GM18507 (cell line): ENCODE data around the gene TRIM62.
"Not testable (repeated sequence)": the region's sequence is repeated elsewhere in the genome, so short reads cannot be mapped to it uniquely, and the experiment has no call there.

Experiments used
- DNase-seq: peaks from one replicate; pipeline ENCODE4 v3.0.0; 2011; ENCODE audit warnings: low read depth; ENCODE audit not compliant: insufficient read length; ENCODE audit errors: extremely low spot score
- FAIRE-seq: peaks from 2 replicates; lab custom pipeline; 2011; peaks lifted over from hg19 to GRCh38; lab: Jason Lieb, UNC

TRIM62 gene

DNA sequence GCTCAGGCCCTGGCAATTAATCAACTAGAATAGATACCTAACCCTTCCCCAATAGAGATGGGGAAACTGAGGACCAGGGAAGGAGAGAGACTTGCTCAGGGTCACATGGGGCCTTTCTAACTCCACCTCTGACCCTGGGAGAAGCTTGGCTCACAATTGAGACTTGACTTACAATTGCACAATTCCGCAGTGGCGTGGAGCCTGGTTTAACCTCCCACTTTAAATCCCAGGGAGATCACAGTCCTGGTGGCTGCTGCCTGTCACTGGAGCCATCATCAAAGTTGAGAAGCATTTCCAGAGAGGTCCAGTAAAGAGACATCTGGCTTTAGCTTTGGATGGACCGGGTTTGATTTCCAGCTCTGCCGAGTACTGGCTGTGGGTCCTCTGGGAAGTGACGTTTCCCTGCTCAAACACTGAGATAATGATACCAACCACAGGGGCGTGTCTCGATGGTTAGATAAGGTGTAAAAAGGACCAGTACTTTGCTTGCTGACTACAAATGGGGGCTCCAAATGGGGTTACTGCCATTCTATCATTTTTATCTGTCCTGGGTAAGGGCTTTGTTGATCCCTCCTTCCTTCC is 39.3 kb downstream of the TRIM62 start:
- no peak for FAIRE-seq

DNA sequence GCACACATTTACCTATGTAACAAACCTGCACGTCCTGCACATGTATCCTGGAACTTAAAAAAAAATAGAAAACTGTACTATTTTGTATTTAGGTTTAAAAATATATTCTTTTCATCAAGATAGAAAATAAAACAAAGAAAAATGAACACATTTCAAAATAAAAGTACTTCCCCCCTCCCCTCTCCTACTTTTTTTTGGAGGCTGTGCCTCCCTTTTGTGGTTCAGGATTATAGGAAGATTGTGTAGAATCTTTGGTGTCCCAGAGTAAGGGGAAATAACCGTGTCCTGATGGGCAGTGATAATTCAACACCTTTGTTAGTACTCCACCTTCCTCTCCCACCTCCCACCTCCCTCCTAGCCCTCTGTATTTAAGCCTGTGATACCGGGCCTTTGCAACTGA is 40.1 kb downstream of the TRIM62 start:
- FAIRE-seq (no peak), DNase-seq (no peak)

More for the DNA sequence above, 39.3 kb downstream of the TRIM62 start:
- no peak for DNase-seq

DNA sequence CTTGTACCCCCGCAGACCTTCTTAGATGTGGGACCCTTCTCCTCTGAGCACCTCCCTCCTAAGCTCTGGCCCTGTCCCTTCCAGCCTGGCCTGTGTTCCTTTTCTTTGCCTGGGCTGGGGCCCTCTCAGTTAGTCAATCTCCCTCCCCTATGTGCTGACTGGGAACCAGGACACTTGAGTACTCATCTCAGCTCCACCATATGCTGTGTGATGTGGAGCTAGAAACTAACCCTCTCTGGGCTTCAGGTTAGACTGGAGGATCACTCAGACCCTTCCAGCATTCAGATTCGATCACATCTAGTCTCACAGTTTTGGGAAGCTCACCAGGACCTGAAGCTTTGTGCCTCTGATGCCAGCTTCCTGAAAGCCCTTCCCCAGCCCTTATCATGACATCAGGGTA is 40.6 kb downstream of the TRIM62 start:
- DNase-seq: no peak
- FAIRE-seq: no peak

DNA sequence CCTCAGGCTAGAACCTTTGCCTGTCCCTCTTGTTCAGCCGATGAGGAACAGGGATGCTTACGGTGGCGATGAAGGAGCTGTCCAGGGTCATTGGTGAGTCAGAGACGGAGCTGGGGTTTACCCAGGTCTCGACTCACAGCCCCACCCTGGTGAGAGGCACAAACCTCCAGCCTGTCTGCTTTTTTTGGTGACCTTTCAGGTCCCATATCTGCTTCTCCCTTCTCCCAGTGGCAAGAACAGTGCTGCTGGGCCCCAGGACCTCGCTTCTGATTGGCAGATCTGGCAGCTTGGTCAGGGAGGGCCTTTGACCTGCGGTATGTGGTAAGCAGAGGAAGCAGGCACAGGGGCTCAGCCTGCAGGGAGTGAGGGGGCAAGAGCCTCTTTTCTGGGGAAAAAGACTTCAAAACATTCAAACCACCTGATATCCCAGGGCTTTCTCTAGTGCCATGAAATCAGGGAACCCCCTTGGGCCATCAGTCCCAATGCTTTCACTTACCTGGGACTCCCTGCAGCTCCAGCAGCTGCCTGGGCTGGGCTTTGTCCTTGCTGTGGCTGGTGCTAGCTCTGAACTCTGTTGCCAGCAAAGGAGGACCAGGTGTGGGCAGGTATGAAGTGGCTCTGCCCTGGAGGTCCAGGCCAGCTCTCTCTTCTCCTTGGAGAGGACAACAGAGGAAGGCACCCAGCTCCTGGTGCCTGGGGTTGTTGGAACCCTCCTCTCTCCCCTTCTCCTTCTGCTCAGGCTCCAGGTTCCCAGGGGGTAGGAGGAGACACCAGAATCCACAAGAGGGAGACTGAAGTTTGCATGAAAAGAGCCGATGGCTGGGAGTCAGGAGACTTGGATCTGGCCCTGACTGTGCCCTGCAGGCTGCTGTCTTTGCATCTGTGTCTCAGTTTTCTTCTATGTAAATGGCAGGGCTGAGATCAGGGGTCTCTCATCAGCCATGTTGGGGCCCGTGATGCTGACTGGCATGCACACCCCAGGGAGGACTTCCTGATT is 41.4 kb downstream of the TRIM62 start:
- FAIRE-seq (no peak), DNase-seq (no peak)

DNA sequence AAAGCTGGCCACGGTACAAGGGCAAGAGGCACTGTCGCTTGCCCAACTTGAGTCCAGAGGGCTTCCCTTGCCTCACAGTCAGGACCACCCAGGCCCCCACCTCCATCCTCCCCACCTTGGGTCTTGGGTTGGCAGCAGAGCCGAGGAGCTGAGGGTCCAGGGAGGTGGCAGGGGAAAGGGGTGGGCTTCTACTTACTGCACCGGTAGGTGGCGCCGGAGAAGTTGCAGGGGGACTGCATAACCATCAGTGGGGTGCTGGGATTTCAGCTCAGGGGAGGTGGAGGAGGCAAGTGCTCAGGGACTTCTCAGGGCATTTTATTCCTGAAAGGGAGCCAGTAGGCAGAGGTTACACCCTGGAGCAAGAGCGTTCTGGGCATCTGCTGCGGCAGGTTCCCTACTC is 44.0 kb downstream of the TRIM62 start:
- DNase-seq (no peak), FAIRE-seq (no peak)

DNA sequence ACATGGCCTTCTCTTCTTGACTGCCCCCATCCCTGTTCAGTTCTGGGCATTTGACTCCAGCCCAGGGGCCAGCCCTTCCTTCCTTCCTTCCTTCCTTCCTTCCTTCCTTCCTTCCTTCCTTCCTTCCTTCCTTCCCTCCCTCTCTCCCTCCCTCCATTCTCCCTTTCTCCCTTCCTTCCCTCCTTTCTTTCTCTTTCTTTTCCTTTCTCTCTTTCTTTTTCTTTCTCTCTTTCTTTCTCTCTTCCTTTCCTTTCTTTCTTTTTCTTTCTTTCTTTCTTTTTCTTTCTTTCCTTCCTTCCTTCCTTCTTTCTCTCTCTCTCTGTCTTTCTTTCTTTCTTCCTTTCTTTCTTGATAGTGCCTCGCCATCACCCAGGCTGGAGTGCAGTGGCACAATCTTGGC is 45.8 kb downstream of the TRIM62 start:
- FAIRE-seq: not testable (repeated sequence)

DNA sequence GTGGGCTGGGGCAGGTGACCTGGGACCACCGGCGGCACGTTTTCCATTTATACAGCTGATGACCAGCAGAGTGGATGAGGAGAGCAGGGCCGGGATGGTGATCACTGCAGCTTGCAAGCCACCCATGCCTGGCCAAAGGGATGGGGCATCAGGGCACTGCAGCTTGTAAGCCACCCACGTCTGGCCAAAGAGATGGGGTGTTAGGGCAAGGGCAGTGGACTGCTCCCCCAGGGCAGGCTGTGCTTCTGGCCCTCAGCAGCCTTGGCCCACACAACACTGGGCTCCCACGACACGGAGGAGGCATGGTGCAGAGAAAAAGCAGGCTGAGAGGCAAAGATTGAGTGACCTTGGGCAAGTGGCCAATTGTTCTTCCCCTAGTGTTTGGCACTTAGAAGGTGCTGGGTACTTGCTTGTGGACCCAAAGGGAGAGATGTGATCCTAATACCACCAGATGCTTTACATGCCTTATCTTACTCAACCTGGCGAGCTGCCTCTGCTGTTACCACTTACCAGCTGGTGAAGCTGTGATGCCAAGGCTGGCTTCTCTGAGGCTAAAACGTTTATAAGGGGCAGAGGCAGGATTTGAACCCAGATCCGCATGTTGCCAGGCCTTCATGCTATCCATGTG is 48.3 kb downstream of the TRIM62 start:
- DNase-seq: no peak
- no peak for FAIRE-seq

More for the DNA sequence above, 45.8 kb downstream of the TRIM62 start:
- not testable (repeated sequence) for DNase-seq

DNA sequence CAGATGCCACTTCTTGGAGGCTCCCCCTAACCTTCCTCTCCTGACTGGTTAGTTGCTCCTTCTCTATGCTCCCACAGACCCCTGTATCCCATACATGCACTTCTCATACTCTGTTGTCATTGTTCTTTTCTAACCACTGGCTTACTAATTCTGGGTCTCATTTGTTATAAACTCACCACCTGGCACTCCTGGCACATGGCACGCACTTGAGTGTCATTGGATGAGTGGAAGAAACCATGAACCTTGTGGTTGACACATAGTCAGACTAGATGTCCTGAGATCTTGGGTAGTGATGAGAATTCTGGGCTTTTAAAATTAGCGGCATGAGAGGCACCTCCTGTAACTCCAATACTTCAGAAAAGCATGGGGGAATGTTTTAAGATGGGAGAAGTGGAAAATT is 49.3 kb downstream of the TRIM62 start:
- no peak for DNase-seq
- no peak for FAIRE-seq

DNA sequence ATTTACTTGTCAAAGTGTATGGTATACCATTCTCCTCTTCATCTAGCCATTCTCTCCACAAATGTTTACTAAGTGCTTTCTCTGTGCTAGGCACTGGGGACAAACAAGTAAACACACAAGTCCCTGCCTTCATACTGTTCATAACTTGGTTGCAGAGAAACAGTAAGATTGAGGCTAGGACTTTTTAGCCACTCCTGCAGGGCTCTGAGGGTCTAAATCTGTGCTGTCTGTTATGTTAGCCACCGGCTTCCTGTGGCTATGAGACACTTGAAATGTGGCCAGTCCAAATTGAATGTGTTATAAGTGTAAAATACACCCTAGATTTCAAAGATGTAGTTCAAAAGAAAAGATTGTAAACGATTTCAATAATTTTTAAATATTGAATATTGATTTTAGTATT is 50.7 kb downstream of the TRIM62 start:
- DNase-seq: no peak
- no peak for FAIRE-seq

DNA sequence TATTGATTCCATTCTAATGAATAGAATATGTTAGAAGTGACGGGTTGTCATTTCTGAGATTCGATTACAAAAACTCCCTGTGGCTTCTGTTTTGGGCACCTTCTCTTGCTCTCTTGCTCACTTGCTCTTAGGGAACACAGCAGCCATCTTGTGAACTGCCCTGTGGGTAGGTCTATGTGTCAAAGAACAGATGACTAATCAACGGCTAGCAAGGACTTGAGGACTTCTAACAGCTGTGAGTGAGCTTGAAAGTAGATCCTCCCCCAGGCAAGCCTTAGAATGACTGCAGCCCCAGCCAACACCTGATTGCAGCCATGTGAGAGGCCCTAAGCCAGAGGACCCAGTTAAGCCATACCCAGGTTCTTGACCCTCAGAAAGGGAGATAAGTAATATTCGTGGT is 51.5 kb downstream of the TRIM62 start:
- DNase-seq: no peak
- FAIRE-seq: no peak

DNA sequence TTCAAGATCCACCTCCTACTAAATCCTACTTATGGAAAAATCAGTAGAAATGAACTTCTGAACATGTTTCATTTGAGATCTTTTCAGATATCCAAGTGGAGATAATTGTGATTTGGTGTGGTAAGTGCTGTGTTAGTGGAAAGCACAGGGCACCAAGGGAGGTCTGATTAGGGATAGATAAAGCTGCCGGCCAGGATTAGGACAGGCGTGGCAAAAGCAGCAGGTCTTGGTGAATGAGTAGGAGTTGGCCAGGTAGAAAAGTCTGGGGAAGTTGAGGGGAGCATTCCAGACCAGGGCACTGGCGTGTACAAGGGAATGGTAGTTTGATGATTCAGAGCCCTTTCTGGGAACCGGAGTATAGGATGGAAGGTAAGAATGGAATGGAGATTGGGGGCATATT is 53.1 kb downstream of the TRIM62 start:
- DNase-seq (no peak), FAIRE-seq (no peak)

DNA sequence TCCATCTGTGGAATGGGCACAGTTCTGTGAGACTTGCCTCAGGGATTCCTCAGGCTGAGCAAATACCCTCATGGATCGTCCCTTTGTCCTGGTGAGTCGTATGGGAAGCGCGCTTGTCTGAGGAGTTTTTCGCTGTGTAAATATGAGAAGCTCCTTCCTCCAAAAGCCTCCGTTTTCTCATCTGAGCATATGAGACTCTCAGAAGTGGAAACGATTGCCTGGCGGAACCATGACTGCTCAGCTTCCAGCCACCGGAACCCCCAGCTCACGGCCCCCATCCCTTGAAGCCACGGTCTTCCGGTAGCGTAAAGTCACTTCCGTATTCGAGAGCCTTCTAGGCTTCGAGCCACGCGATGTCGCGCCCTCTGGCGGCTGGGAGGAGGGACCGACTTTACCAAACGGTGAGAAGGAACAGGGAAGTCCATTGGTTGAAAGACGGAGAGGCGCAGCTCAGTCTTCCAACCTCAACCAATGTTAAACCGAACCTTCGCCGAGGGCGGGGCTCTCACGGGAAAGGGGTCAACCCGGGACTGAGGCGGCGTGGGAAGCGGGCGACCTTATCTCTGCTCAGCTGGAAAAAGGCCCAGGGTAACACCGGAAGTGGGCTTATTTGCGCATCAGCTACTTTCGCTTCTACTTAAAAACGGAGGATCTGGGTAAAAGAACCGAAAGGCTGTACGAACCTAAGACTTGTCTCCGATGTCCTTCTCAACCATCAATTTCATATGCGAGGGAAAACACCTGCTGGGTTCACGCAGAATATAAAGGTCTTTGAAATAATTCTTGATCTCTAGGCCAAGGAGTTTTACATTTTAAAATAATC is 54.6 kb downstream of the TRIM62 start:
- FAIRE-seq: peak; percentile 100
- DNase-seq: peak; percentile 85

DNA sequence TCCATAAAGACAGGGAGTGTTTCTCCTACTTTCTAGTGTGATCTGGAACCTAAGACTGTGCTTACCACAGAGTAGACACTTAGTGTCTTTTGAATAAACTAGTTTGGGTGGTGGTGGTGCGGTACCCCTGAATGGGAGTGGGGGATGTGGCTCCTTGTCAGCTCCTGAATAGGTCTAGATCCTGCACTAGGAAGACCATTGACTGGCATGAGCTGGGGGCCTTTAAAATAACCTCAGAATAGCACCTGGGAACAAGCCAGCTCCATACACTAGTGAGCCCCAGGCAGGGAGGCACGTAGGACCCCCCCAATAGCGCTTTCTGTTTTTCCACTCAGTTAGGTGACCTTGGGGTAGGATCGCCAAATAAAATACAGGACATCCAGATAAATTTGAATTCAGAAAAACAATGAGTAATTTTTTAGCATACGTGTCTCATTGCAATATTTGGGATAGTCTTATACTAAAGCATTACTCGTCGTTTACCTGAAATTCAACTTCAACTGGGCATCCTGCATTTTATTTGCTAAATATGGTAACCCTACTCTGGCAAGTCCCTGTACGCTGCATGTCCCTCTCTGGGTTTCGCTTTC is 55.3 kb downstream of the TRIM62 start:
- FAIRE-seq (peak; percentile 24), DNase-seq (no peak)

DNA sequence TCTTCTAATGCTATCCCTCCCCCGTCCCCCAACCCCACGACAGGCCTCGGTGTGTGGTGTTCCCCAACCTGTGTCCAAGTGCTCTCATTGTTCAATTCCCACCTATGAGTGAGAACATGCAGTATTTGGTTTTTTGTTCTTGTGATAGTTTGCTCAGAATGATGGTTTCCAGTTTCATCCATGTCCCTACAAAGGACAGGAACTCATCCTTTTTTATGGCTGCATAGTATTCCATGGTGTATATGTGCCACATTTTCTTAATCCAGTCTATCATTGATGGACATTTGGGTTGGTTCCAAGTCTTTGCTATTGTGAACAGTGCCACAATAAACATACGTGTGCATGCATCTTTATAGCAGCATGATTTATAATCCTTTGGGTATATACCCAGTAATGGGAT is 57.2 kb downstream of the TRIM62 start:
- FAIRE-seq, DNase-seq: not testable (repeated sequence)

DNA sequence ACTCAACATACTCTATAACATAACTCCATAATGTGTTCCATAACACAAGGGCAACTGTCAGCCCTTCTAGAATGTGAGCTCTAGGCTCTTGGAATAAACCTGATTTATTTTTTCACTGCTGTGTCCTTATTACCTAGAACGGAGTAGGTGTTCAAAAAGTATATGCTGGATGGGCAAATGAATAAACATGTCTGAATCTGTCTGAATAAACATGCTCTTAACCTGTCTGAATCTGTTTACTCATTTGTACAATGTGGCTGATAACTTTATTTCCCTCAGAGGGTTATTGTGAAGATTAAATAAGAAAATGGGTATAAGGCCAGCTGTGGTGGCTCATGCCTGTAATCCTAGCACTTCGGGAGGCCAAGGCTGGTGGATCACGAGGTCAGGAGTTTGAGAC is 58.6 kb downstream of the TRIM62 start:
- no peak for FAIRE-seq

DNA sequence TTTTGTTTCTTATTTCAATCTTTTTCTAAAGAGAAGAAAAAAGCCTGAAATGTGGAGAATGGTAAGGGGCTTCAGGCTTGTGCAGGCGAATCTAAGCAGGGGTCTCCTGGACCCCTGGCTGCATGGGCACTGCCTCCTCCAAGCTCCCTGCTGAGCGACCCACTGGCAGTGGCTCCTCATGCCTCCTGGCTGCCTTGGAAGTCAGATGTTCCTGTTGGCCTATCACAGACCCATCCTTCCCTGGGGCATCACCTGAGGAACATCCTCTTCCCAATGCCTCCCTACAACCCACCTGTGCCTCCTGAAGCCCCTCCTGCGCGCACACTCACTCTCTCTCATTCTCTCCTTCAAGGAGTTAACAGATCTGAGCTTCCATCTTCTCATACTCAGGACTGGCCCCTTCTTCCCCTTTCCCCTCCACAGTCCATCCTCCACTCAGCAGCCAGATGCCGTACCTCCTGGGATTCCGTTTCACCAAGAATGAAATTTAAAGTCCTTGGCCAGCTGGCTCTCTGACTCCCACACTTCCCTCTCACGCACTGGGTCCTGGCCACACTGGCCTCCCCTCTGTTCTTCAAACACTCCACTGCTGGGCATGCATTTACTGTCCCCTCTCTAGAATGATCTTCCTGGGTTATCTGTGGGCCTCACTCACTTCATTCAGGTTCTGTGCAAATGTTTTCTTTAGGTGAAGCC is 59.2 kb downstream of the TRIM62 start:
- DNase-seq (no peak), FAIRE-seq (no peak)

More for the DNA sequence above, 58.6 kb downstream of the TRIM62 start:
- DNase-seq: no peak

DNA sequence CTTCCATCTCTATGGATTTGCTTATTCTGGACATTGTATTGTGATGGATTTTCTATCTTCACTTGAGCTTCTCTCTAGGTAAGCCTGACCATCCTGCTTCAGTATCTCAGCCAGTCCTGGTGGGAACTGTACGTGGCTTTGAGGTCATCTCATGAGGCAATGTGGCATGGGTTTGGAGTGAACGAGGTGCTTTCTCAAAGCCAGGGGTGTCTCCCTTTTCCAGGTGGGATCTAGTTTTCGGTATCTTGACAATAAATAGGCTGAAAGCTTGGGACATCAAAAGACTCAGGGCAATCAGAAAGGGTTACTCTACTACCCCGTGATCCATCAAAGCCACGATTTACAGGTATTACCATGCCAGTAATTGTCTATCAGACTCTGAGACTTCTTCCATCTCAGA is 60.1 kb downstream of the TRIM62 start:
- no peak for DNase-seq
- FAIRE-seq: no peak

DNA sequence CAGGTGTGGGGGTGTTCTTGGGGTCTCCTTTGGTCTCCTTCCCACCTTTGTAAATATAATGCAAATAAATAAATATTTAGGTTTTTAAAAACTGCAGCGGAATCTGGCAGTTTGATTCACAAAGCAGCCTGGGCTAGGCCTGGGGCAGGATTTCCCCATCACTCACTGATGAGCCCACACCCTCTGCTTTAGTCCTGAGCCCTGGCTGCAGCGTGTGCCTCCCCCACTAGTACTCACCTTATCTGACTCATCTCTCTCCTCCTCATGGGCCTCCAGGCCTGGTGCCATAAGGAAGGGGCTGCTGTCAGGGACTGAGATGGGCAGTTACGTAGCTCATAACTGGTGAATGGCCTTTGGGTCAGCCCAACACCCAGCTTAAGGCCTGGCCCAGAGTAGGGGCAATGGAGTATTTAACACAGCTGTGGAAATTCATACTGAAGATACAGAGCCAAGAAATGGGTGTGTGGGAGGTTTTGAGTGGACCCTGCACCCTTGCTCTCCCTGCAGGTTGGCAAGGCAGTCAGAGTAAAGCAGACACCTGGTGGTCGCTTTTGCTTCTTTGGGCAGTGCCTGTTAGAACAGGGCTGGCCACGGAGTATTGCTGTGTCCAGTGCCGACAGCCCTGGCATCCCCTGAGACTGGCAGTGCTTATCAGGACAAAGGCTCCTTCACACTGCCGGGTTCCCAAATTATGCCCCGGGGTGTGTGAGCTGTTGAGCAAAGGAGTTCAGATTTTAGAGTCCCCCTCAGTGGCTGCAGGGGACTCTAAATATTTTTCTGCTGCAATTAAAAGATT is 61.2 kb downstream of the TRIM62 start:
- peak; percentile 15 for DNase-seq

More for the DNA sequence above, 61.2 kb downstream of the TRIM62 start:
- no peak for FAIRE-seq
